NB4 (cell line): ENCODE data around the gene PDE4D.
"Not testable (repeated sequence)": the region's sequence is repeated elsewhere in the genome, so short reads cannot be mapped to it uniquely, and the experiment has no call there.

ENCODE experiments used
- DNase-seq: peaks from one replicate; pipeline ENCODE4 v3.0.0; 2010; ENCODE audit warnings: low read depth
- H3K4me3 ChIP-seq: one replicate; pipeline ENCODE4 v1.5.1; 2011; ENCODE audit warnings: mild to moderate bottlenecking, low read depth, low read length, moderate library complexity
- CTCF ChIP-seq: IDR thresholded peaks from one replicate; pipeline ENCODE4 v1.5.1; 2012; ENCODE audit warnings: low read depth, low read length
- MAX ChIP-seq: IDR thresholded peaks from 2 replicates; pipeline ENCODE4 v1.6.1; 2011; ENCODE audit warnings: low read depth, low read length
- MYC ChIP-seq: IDR thresholded peaks from 2 replicates; pipeline ENCODE4 v1.6.1; 2011; ENCODE audit warnings: low read depth, low read length
- POLR2A ChIP-seq: IDR thresholded peaks from 2 replicates; pipeline ENCODE4 v1.6.1; 2011; ENCODE audit warnings: mild to moderate bottlenecking; ENCODE audit not compliant: insufficient read length; ENCODE audit errors: extremely low read depth

Gene PDE4D

GRCh38 chr5:59407967-59408366 lies 485.6 kb downstream of the PDE4D start:
- no peak overlapping the region for H3K4me3 ChIP-seq
- DNase-seq = no peak
- TF ChIP-seq MAX = no peak

- DNase-seq = no peak
- no peak for TF ChIP-seq MYC
- TF ChIP-seq CTCF = no peak
- H3K4me3 ChIP-seq = no peak overlapping the region
Measured at GRCh38 chr5:59401637-59402036, 491.9 kb downstream of the PDE4D start.

GRCh38 chr5:59394956-59395355 lies 498.6 kb downstream of the PDE4D start:
- not testable (repeated sequence) for H3K4me3 ChIP-seq, DNase-seq

GRCh38 chr5:59393585-59394420 lies 499.7 kb downstream of the PDE4D start:
- TF ChIP-seq MYC (no peak), CTCF (no peak), MAX (no peak), POLR2A (no peak)
- H3K4me3 ChIP-seq = no peak overlapping the region
- no peak for DNase-seq

- no peak for DNase-seq
- H3K4me3 ChIP-seq = no peak overlapping the region
- TF ChIP-seq CTCF = no peak
- TF ChIP-seq POLR2A = no peak
- no peak for TF ChIP-seq MAX
- no peak for TF ChIP-seq MYC
Measured at GRCh38 chr5:59391576-59391975, 501.9 kb downstream of the PDE4D start.

- TF ChIP-seq CTCF (no peak), MAX (no peak), MYC (no peak), POLR2A (no peak)
- H3K4me3 ChIP-seq = no peak overlapping the region
- DNase-seq = no peak
Measured at GRCh38 chr5:59390989-59391388, 502.5 kb downstream of the PDE4D start.

GRCh38 chr5:59390074-59390659 lies 503.4 kb downstream of the PDE4D start:
- peak; percentile 42 for DNase-seq
- no peak for TF ChIP-seq MYC
- TF ChIP-seq CTCF = peak; percentile 46
- no peak overlapping the region for H3K4me3 ChIP-seq
